ENCODE data around the gene EFCAB6.

- TF ChIP-seq CTCF (IDR thresholded peaks at IDR 0.05) (no peak), POLR2A (IDR thresholded peaks at IDR 0.05) (no peak)
Measured at GRCh38 chr22:43511276-43511910, 300.7 kb downstream of the EFCAB6 start.
